Measurements from ENCODE around the gene GATB. TPM values are rescaled to one million over a fixed set of nuclear protein-coding genes. Genes with fewer than 3 reads are reported as not detected.

The GATB gene
- total and polyA plus RNA-seq, 2 of the 4 experiments (the other 2 are of a cell fraction) = 18.7 to 20.3 TPM

GRCh38 chr4:151771664-151772063 is 10.9 kb upstream of the GATB start:
- no peaks in the 10 kb centered on the region for H4K20me1 ChIP-seq (ENCODE audit: insufficient read depth, low read length)
- dilution Hi-C loops (cut with HindIII; ENCODE audit: low sequenced_read_pairs, unreplicated experiment) = no loop called here

More at GRCh38 chr4:151771664-151772063, 10.9 kb upstream of the GATB start:
- Histone ChIP-seq H3K9me1 (ENCODE audit: insufficient read depth, low read length) (no peaks in the 10 kb centered on the region), H2AFZ (replicated peaks; ENCODE audit: low read length, poor library complexity) (no peak overlapping the region), H3K4me3 (ENCODE audit: insufficient read depth, low read depth, low read length) (no peak overlapping the region), H3K27ac (ENCODE audit: insufficient read depth, low read length) (no peak overlapping the region), H4K8ac (ENCODE audit: low read depth in 2 of 2, low read length in 2 of 2) (no peak overlapping the region), H2BK15ac (ENCODE audit: low read depth, low read length) (no peak overlapping the region), H2BK120ac (ENCODE audit: low read depth, low read length) (no peak overlapping the region), H2BK5ac (ENCODE audit: low read depth, low read length, poor library complexity, severe bottlenecking) (no peak overlapping the region), H3K4me1 (ENCODE audit: control insufficient read depth, insufficient read depth, low read length) (no peaks in the 10 kb centered on the region), H3K4me2 (ENCODE audit: low read depth, low read length) (no peak overlapping the region), H3K14ac (replicated peaks; ENCODE audit: low read depth, low read length) (no peak overlapping the region), H3K56ac (ENCODE audit: extremely low read depth, insufficient read depth, low read length) (no peak overlapping the region), H3K4ac (ENCODE audit: low read depth, low read length) (no peak overlapping the region), H4K5ac (ENCODE audit: low read depth, low read length) (no peak overlapping the region), H3K9me3 (ENCODE audit: control insufficient read depth, insufficient read depth, low read length) (peaks cover 2% of the 10 kb centered on the region; the same call in 1 of the 2 replicates), H3K18ac (ENCODE audit: low read depth, low read length) (no peak overlapping the region), H4K91ac (ENCODE audit: insufficient read depth, low read depth, low read length) (no peak overlapping the region), H3K23ac (ENCODE audit: low read depth, low read length) (no peak overlapping the region), H2AK5ac (ENCODE audit: low read depth, low read length) (no peak overlapping the region), H3K36me3 (ENCODE audit: control insufficient read depth, insufficient read depth, low read length) (no peaks in the 10 kb centered on the region), H2BK20ac (ENCODE audit: low read depth, low read length) (no peak overlapping the region), H3K27me3 (ENCODE audit: control insufficient read depth, insufficient read depth, low read length) (no peaks in the 10 kb centered on the region; the same call in 1 of the 2 replicates), H2AK9ac (replicated peaks; ENCODE audit: low read depth, low read length, poor library complexity) (no peak overlapping the region), H3K79me1 (ENCODE audit: low read depth in 1 of 2, low read length in 2 of 2) (no peaks in the 10 kb centered on the region), H3K9ac (ENCODE audit: low read depth, low read length) (no peak overlapping the region)
- BruUV-seq (replicated peaks) = no TSS peak
- ATAC-seq (ENCODE audit: low read depth) (no peak), DNase-seq (no peak)
- POLR2A ChIA-PET (ENCODE audit: unreplicated experiment) = no interaction called here
- 0% methylated on average over 1 of the region's 5 CpGs; no CpG with 5 or more reads in 1 of the 2 experiments for WGBS, 2 experiments (ENCODE audit: extremely low coverage in 2 of 2, insufficient read length in 1 of 2)
- no peak for TF ChIP-seq RAD21 (IDR thresholded peaks at IDR 0.05; ENCODE audit: low read length)
- TF ChIP-seq BHLHE40 (IDR thresholded peaks at IDR 0.05; ENCODE audit: low read depth, low read length) = no peak
- no peak for TF ChIP-seq MAZ (IDR thresholded peaks at IDR 0.05; ENCODE audit: borderline replicate concordance, low read depth, low read length)
- no peak for TF ChIP-seq MAFK (IDR thresholded peaks at IDR 0.05; ENCODE audit: low read depth, low read length)
- TF ChIP-seq RCOR1 (IDR thresholded peaks at IDR 0.05; ENCODE audit: insufficient replicate concordance, low read length) = no peak
- TF ChIP-seq CEBPB (IDR thresholded peaks at IDR 0.05; ENCODE audit: low read depth, low read length) = no peak
- TF ChIP-seq CTCF (conservative IDR thresholded peaks at IDR 0.05; ENCODE audit: low read depth, low read length) = no peak
- no peak for TF ChIP-seq FOS (IDR thresholded peaks at IDR 0.05; ENCODE audit: low read depth, low read length)
- no peak for TF ChIP-seq ELK1 (IDR thresholded peaks at IDR 0.05; ENCODE audit: borderline replicate concordance, low read depth, low read length)
- TF ChIP-seq MXI1 (IDR thresholded peaks at IDR 0.05; ENCODE audit: borderline replicate concordance, low read depth, low read length) = no peak
- TF ChIP-seq NFE2L2 (IDR thresholded peaks at IDR 0.05; ENCODE audit: low read depth, low read length) = no peak
- no peak for TF ChIP-seq POLR2A (IDR thresholded peaks at IDR 0.05; ENCODE audit: low read depth, low read length)
- no peak for TF ChIP-seq RFX5 (IDR thresholded peaks at IDR 0.05; ENCODE audit: low read depth, low read length)
- intact Hi-C loops (cut with micrococcal nuclease) (no loop called here), in situ Hi-C loops (cut with MboI; ENCODE audit: low sequenced_read_pairs) (no loop called here)
- CTCF ChIA-PET = no interaction called here

Data from IMR-90 (cell line).